Measurements from ENCODE around the gene RRM2. TPM values are rescaled to one million over a fixed set of nuclear protein-coding genes. Genes with fewer than 3 reads are reported as not detected.
"Not testable (repeated sequence)": the region's sequence is repeated elsewhere in the genome, so short reads cannot be mapped to it uniquely, and the experiment has no call there.

The RRM2 gene
- total RNA-seq, 1 donor from 2014 or later: 79.8 TPM

- H3K36me3 Mint-ChIP-seq (ENCODE audit: insufficient read depth): peaks cover 9% of the 10 kb centered on the region
- H3K4me1 Mint-ChIP-seq (ENCODE audit: low read depth): peaks cover 2% of the 10 kb centered on the region
- no peak for DNase-seq (ENCODE audit: low spot score, unreplicated experiment)
- no peak overlapping the region for H3K4me3 Mint-ChIP-seq (ENCODE audit: low read depth)
- no peaks in the 10 kb centered on the region for H3K9me3 Mint-ChIP-seq (ENCODE audit: low read depth)
- TF ChIP-seq, protein P1, sequence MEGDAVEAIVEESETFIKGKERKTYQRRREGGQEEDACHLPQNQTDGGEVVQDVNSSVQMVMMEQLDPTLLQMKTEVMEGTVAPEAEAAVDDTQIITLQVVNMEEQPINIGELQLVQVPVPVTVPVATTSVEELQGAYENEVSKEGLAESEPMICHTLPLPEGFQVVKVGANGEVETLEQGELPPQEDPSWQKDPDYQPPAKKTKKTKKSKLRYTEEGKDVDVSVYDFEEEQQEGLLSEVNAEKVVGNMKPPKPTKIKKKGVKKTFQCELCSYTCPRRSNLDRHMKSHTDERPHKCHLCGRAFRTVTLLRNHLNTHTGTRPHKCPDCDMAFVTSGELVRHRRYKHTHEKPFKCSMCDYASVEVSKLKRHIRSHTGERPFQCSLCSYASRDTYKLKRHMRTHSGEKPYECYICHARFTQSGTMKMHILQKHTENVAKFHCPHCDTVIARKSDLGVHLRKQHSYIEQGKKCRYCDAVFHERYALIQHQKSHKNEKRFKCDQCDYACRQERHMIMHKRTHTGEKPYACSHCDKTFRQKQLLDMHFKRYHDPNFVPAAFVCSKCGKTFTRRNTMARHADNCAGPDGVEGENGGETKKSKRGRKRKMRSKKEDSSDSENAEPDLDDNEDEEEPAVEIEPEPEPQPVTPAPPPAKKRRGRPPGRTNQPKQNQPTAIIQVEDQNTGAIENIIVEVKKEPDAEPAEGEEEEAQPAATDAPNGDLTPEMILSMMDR (IDR thresholded peaks at IDR 0.05; ENCODE audit: unreplicated experiment): no peak
- no peak overlapping the region for H3K27ac Mint-ChIP-seq
- H3K27me3 Mint-ChIP-seq: no peaks in the 10 kb centered on the region
These were observed 23.2 kb downstream of the RRM2 start for GRCh38 chr2:10145519-10146357.

GRCh38 chr2:10146366-10147005, 23.9 kb downstream of the RRM2 start:
- H3K4me1 Mint-ChIP-seq (ENCODE audit: low read depth): peaks cover 2% of the 10 kb centered on the region
- H3K4me3 Mint-ChIP-seq (ENCODE audit: low read depth): no peak overlapping the region
- H3K27me3 Mint-ChIP-seq: no peaks in the 10 kb centered on the region
- TF ChIP-seq, protein P1 (IDR thresholded peaks at IDR 0.05; ENCODE audit: unreplicated experiment): no peak
- H3K9me3 Mint-ChIP-seq (ENCODE audit: low read depth): no peaks in the 10 kb centered on the region
- no peak for DNase-seq (ENCODE audit: low spot score, unreplicated experiment)
- H3K27ac Mint-ChIP-seq: no peak overlapping the region
- H3K36me3 Mint-ChIP-seq (ENCODE audit: insufficient read depth): peaks cover 9% of the 10 kb centered on the region

DNA sequence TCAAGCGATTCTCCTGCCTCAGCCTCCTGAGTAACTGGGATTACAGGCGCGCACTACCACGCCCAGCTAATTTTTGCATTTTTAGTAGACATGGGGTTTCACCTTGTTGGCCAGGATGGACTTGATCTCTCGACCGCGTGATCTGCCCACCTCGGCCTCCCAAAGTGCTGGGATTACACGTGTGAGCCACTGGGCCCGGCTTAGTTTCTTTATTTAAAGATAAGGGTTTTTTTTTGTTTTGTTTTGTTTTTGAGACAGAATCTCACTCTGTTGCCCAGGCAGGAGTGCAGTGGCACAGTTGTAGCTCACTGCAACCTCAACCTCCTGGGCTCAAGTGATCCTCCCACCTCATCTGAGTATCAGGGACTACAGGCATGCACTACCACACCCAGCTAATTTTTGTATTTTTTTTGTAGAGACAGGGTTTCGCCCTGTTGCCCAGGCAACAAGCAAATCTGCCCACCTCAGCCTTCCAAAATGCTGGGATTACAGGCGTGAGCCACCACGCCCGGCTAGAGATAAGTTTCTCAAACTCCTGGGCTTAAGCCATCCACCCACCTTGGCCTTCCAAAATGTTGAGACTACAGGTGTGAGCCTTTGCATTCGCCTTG, 24.6 kb downstream of the RRM2 start:
- H3K4me1 Mint-ChIP-seq (ENCODE audit: low read depth); DNase-seq (ENCODE audit: low spot score, unreplicated experiment); H3K36me3 Mint-ChIP-seq (ENCODE audit: insufficient read depth); H3K9me3 Mint-ChIP-seq (ENCODE audit: low read depth); H3K27me3 Mint-ChIP-seq; H3K27ac Mint-ChIP-seq; H3K4me3 Mint-ChIP-seq (ENCODE audit: low read depth): not testable (repeated sequence)

- H3K36me3 Mint-ChIP-seq (ENCODE audit: insufficient read depth): peaks cover 9% of the 10 kb centered on the region
- TF ChIP-seq, protein P1 (IDR thresholded peaks at IDR 0.05; ENCODE audit: unreplicated experiment): no peak
- no peak overlapping the region for H3K4me3 Mint-ChIP-seq (ENCODE audit: low read depth)
- H3K4me1 Mint-ChIP-seq (ENCODE audit: low read depth): no peaks in the 10 kb centered on the region
- no peaks in the 10 kb centered on the region for H3K27me3 Mint-ChIP-seq
- H3K9me3 Mint-ChIP-seq (ENCODE audit: low read depth): no peaks in the 10 kb centered on the region
- DNase-seq (ENCODE audit: low spot score, unreplicated experiment): no peak
- no peak overlapping the region for H3K27ac Mint-ChIP-seq
These were observed 25.7 kb downstream of the RRM2 start for GRCh38 chr2:10148268-10148667.

DNA sequence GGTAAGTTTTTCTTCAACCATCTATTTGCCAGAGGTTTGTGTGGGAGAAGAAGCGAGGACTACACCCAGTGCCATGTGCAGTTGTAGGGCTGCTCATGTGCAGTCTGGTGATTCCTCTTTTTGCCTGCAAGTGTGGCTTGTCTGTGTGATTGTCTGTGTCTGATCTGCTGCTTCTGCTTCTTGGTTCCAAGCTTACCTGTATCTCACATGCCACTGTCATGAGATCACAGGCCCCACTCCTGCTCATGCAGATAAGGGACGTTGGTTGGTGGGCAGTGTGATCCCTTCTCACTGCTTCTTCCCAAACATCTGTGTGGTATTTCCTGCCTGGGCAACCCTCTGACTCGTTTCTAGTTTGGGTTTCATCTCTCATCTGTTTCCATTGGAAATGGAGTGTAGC, 27.1 kb downstream of the RRM2 start:
- no peak overlapping the region for H3K4me3 Mint-ChIP-seq (ENCODE audit: low read depth)
- DNase-seq (ENCODE audit: low spot score, unreplicated experiment): no peak
- peaks cover 10% of the 10 kb centered on the region for H3K36me3 Mint-ChIP-seq (ENCODE audit: insufficient read depth)
- H3K4me1 Mint-ChIP-seq (ENCODE audit: low read depth): no peaks in the 10 kb centered on the region
- no peaks in the 10 kb centered on the region for H3K27me3 Mint-ChIP-seq
- H3K9me3 Mint-ChIP-seq (ENCODE audit: low read depth): no peaks in the 10 kb centered on the region
- H3K27ac Mint-ChIP-seq: no peak overlapping the region
- TF ChIP-seq, protein P1 (IDR thresholded peaks at IDR 0.05; ENCODE audit: unreplicated experiment): no peak
